NK-92 (cell line): ENCODE measurements around the gene CRYBG1.

Experiments
- DNase-seq: peaks from one replicate; lab custom pipeline; 2025; ENCODE audit not compliant: unreplicated experiment; lab: John Stamatoyannopoulos, UW

The CRYBG1 gene, protein sequence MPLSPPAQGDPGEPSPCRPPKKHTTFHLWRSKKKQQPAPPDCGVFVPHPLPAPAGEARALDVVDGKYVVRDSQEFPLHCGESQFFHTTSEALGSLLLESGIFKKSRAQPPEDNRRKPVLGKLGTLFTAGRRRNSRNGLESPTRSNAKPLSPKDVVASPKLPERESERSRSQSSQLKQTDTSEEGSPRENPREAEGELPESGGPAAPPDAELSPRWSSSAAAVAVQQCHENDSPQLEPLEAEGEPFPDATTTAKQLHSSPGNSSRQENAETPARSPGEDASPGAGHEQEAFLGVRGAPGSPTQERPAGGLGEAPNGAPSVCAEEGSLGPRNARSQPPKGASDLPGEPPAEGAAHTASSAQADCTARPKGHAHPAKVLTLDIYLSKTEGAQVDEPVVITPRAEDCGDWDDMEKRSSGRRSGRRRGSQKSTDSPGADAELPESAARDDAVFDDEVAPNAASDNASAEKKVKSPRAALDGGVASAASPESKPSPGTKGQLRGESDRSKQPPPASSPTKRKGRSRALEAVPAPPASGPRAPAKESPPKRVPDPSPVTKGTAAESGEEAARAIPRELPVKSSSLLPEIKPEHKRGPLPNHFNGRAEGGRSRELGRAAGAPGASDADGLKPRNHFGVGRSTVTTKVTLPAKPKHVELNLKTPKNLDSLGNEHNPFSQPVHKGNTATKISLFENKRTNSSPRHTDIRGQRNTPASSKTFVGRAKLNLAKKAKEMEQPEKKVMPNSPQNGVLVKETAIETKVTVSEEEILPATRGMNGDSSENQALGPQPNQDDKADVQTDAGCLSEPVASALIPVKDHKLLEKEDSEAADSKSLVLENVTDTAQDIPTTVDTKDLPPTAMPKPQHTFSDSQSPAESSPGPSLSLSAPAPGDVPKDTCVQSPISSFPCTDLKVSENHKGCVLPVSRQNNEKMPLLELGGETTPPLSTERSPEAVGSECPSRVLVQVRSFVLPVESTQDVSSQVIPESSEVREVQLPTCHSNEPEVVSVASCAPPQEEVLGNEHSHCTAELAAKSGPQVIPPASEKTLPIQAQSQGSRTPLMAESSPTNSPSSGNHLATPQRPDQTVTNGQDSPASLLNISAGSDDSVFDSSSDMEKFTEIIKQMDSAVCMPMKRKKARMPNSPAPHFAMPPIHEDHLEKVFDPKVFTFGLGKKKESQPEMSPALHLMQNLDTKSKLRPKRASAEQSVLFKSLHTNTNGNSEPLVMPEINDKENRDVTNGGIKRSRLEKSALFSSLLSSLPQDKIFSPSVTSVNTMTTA (N-terminal part only)

DNA sequence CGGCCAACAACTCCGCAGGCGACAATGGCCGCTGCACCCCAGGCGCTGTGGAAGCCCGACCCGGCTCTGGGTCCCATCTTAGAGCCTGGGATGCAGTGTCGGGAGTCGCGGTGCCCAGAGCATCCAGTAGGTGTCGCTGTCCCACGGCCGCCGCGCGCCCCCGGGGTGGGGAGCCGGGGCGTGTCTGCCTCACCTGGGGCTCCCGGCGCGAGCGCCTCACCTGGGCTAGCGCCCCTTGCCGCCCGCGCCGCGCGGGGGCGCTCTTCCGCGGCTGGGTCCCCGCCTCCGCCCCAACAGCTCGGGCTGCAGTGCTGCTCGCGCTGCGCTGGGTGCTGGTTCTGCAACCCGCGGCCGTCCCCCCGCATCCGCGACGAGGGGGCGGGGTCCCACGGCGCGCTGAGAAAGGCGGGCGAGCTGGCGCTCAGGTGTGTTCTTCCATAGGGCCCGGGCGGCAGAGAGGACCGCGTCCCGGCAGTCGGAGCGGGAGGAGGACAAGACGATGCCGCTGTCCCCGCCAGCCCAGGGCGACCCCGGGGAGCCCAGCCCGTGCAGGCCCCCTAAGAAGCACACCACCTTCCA lies at the start of gene CRYBG1:
CRYBG1 (plus strand) TSS at position 308 of the 579 bp plus-strand sequence; CDS start at position 500, 192 bp downstream.
- no peak for DNase-seq

DNA sequence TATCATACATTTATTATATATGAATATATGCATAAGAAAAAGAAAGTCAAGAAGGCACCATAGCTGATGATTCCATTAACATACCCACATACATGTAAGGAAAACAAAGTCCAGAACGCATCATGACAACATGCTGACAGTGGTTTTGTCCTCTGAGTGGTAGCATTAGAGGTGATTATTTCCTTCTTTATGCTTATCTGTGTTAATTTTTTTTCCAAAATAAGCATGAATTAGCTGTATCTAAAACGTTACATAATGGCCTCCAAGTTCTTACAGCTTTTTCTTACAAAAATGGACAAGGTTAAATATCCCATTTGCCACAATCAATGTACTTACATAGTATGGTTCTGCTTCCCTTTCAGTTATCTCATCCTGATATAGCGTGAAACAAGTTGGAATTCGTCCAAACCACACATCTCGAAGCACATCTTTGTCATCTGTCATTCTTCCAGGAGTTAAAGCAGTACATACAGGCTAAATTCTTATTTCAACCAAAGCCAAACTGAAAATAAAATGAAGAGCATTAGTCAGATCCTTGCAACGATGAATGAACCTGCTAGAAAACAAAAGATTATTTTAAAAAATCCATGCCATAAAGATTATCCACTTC lies 44.6 kb upstream of the CRYBG1 start:
- DNase-seq: no peak

DNA sequence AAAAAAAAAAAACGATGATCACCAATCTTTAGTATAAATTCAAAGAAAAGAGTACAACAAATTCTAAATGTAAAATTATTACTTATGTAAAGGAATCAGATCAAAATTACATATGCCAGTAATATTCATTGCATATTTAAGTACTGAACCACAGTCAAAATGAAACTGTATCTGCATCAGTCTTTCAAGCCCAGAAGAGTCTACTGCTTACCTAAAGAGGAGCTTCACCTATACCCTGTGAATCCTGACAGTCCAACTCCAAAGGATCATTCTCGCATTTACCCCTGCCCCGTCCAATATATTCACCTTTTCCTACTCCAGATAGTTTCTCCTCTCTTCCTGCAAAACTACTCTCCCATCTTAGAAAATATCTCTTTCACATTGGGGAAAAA lies 44.1 kb upstream of the CRYBG1 start:
- DNase-seq: no peak

DNA sequence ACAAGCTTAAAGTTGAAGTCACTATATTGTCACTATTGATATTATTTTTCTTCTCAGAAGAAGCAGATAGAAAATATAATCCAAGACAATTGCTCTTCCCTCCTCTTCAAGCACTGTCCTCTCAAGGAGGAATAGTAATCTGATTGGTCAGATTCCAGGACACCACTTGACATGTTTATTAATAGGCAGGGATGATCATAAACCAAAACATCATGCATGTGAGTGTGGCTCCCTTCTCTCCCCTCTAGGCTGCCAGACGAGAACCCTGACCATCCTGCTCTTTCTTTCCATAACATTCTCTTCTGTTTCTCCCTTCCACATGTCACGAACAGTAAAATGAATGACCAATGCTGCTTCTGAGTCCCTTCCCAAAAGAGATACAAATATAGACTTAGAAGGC lies 42.5 kb upstream of the CRYBG1 start:
- DNase-seq: no peak

DNA sequence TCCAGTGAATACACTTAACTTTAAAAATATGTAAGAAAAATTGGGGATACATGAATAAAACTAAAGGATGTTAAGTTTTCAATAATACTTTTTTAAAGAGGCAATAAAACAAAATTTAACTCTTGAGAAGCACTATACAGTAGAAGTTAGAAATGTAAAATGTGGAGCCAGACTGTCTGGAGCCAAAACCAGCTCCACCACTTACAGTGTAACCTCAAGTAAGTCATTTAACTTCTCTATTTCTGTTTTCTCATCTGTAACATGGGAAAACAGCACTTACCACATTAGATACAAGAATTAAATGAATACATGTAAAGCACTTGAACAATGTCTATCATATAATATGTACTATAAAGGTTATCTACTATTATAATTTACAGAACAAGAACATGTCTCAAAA lies 41.7 kb upstream of the CRYBG1 start:
- DNase-seq: no peak

DNA sequence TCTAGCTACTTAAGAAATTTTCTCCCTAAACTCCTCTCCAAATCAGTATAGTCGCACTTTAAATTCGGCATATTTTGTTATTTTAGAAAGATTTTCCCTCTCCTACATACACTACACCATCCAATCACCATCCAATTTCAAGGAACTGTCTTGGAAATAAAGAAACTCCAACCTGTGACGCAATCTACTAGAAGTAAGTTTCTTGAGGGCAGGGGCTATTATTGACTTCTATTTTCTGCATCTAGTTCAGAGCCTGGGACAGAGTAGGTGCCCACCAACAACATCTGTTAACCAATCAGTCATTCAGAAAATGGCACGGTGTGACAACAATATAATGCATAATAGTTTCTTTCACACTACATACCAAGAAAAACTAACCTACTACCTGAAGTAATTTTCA lies 38.6 kb upstream of the CRYBG1 start:
- no peak for DNase-seq

DNA sequence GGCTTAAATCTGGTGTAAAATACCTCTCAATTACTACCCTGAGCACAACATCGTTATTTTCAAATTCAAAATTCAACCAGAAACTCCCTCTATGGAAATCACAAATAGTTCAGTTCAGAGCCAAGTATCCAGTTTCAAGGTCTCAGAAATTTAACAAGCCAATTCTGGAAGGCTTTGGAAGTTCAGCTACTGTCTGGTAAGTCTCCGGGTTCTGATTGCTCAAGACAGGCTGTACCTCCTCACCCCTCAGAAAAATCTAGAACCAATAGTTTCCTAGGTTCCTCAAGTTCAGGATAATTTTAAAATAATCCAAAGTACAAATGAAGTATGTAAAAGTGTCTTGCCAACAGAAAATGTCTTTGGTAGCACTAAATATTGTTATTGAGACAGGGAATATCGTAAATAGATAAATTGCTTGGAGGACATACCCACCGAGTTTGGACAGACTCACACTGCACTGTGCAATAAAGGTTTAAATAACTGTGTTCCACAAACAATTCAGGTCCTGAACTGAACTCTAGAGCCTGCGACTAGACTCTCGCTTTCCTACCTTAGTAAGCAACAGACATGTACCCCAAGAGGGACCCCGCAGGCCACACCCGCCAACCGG lies 35.7 kb upstream of the CRYBG1 start:
- no peak for DNase-seq

DNA sequence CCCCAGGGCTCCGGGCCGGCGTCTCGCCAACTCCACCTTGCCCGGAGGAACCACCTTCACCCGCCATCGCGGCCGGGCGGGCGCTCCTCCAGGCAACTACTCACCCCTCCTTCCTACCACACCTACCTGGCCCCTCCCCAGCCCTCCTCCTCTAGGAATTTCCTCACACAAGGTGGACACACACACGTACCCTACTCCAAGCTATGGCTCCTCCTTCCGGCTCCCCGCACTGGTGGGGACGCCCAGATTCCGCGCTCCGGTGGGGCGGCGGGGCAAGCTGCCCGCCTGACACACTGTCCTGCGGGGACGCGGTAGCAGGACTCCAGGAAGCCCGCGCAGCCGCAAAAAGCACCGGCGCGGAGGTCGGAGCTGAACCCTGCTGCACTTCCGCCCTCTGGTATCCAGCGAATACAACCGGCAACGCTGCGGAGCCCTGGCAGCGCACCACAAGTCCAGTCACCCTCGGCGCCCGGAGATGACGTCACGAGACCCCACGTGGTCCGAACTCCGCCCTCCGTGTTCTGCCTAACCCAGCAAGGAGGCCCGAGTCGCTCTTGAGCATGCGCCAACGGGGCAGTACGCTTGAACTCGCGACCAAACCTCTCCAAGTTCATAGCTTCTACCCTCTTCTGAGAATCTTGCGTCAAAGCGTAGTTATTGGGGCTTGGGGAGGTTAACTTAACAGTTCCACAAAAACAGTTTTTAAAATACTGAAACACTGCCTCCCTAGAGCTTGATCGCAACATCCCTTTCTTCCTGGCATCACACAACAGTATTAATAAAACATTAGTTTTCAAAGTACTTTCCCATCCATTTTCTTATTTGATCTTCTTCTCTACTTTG lies 35.0 kb upstream of the CRYBG1 start, which contains the start of gene ATG5:
ATG5 (minus strand) TSS at position 425 of the 843 bp plus-strand sequence. CDS start 9,552 bp downstream, outside the sequence.
- DNase-seq: peak; percentile 98

DNA sequence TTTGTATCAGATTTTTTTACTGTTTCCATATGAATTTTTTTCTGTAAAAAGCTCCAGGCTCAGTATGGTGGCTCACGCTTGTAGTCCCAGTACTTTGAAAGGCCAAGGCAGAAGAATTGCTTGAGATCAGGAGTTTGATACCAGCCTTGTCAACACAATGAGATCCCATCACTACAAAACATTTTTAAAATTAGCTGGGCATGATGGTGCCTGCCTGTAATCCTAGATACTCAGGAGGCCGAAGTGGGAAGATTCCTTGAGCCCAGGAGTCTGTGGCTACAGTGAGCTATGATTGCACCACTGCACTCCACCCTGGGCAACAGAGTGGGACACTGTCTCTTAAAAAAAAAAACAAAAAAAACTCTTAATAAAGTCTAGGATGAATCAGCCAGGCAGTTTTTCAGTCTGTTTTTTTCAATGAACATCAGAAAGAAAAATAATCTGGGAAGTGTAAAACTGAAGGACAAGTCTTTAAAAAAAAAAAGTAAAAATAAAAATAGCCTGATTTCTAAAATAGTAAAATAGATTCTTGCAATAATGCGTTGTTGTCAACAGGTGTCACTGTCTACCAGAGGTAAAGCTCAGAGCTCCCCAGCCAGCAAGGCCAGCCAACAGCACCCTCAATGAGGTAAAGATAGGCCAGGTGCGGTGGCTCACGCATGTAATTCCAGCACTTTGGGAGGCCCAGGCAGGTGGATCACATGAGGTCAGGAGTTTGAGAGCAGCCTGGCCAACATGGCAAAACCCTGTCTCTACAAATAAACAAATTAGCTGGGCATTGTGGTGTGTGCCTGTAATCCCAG lies 25.7 kb upstream of the CRYBG1 start:
- no peak for DNase-seq

DNA sequence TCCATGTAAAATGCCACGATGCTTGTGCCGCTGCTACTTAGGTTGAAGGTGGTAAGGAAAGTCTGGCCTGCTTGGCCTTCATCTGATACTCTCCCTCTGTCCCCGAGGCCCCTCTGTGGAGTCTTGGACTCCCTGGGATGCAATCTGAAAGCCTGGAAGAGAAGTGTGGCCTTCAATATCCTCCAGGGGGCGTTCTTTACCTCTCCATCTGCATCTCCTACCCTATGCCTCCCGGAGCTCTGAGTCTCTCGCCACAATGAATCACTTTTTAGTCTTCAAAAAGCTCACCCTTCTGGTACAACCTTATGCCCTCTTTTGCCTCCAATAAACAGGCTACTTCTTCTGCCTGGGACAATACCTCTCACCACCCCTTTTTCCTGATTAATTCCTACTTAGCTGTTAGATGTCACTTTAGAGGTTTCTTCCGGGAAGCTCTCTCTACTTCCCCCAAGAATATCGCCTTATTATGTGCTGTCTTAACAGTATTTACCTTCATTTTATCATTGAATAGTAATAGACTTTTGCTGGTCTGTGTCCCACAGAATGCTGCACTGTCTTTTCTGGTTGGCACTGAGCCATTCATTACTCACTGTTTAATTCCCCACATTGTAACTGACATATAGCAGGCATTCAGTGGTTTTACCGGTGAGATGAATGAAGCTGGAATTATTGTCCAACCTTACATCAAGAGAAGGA lies 21.0 kb upstream of the CRYBG1 start:
- no peak for DNase-seq

DNA sequence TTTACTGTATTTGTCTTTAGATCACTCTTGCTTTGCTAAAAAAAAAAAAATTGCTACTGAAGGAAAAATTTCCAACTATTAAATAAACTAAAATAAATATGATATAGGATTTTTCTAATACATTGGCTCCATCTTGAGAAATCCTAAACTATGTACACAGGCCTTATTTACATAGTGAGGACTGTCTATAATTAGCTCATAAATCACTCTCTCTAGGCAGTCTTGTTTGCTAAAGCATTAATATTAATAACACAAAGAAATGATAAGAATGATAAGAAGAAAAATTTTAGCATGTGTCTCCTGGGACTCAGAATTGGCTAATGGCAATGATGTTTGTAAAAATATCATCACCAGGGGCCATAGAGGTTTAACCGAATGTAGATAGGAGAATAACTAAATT lies 13.3 kb upstream of the CRYBG1 start:
- no peak for DNase-seq

DNA sequence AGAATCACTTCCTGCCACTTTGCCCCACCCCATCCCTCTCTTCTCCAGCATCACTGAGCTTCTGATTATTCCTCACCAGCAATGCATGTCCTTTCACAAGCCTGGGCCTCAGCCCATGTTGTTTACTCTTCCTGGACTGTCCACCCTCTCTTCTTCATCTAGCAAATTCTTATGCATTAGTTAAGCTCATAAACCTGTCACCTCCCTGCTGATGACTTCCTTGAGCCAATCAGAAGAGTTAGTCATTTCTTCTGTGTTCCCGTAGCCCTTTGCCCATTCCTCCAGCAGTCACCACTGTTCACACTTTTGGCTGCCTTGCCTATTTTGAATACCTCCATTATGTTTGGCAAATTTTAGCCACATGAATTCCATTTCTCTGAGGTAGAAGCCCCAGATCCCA lies 4.1 kb upstream of the CRYBG1 start:
- DNase-seq: no peak

DNA sequence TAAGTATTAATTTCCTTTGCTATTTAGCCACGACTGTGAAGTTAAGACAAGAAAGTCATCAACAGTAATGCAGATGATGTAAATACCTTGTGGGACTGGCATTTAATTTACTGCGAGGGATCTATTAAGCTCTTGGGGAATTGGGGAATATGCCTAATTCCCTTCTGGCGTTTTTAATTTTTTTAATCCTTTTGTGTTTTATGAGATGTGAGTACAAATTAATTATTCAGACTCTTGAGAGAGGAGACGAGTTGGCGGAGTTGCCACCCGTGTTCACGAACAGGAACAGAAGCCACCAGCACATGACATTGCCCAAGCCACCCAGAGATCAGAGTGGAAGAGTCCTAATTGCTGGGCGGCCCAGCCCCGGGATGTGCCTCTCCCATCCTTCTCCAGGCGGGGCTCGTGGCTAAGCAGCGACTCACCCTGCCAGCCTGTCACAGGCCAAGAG lies 533 bp upstream of the CRYBG1 start:
- no peak for DNase-seq

DNA sequence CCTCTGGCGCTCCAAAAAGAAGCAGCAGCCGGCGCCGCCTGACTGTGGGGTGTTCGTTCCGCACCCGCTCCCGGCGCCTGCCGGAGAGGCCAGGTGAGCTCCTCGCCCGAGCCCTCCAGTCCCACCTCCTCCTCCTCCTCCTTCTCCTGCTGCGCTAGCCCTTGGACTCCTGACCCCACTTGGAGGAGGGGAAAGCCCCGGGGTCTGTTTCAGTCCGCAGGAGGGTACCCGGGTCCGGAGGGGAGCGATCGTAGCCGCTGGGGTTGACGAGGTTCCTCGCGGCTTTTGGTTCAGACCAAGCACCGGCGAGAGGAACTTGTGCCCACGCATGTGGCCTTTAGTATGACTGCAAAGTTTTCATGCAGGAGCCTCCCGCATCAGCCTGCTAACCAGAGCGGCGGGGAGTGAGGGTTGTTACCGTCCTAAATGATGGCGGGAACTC lies 493 bp downstream of the CRYBG1 start:
- DNase-seq: no peak

DNA sequence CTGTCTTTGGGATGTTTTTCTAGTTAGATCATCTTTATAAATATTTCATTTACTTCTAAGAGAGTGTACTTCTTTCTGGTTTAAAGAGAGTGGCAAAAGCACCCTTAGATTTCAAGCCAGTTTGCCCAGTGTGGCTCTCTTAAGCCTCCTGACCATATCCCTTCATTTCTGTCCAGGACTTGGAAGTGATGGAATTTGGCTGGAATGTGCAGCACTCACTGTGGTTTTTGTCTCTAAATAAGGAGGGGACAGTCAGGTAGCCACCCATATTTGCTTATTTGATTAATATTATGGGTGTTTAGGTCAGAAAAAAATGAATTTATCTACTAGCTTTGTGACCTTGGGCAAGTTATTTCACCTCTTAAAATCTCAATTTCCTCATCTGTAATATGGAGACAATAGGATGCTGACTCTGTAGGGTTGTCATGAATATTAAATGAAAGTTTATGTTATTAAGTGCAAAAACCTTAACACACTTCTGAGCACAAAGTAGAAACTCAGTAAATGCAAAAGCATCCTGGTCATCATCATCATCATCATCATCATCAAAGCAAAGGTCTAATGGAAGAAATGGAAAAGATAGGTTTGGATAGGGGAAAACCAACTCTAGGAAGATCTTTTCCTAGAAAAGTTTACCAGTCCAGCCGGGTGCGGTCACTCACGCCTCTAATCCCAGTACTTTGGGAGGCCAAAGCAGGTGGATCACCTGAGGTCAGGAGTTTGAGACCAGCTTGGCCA lies 3.1 kb downstream of the CRYBG1 start:
- DNase-seq: no peak

DNA sequence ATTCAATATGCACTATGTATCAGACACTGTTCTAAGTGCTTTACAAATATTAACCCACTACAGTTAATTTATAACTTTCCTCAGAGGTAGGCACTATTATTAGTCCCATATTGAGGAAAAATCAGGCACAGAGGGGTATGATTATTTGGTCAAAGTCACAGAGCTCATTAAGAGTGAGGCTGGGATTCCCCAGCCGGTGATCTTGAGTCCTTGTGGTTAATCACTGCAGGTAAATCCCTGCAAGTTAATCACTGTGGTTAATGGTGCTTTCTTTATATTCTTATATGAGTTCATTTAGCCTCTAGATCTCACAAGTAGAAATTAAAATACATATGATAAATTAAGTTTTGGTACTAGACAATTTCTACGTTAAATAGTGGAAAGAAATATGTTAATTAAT lies 9.2 kb downstream of the CRYBG1 start:
- no peak for DNase-seq

DNA sequence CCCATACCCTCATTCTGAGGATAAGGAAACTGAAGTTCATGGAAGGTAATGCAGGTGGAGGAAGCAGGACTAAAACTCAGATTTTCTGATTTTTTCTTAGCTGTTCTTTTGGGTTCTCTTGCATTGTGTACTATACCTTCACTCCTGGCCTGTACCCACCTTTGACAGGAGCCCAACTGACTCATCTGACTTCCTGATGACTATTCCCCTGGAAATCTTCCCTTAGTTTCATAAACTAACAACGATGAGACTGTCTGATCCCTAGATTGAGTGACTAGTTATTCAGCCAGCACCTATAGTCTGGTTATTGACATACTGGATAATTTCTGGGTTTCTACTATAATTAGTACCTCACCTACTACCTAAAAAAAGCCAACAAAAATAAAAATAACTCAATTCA lies 10.1 kb downstream of the CRYBG1 start:
- no peak for DNase-seq
